ENCODE results near the gene BNIP3.

The BNIP3 gene

GRCh38 chr10:132021504-132022143 is 39.9 kb upstream of the BNIP3 start:
- no peak overlapping the region for H3K4me3 ChIP-seq (ENCODE audit: low read depth, low read length)
- TF ChIP-seq CTCF (IDR thresholded peaks at IDR 0.05; ENCODE audit: insufficient read depth, low read depth, low read length, missing control alignments), result no peak

DNA sequence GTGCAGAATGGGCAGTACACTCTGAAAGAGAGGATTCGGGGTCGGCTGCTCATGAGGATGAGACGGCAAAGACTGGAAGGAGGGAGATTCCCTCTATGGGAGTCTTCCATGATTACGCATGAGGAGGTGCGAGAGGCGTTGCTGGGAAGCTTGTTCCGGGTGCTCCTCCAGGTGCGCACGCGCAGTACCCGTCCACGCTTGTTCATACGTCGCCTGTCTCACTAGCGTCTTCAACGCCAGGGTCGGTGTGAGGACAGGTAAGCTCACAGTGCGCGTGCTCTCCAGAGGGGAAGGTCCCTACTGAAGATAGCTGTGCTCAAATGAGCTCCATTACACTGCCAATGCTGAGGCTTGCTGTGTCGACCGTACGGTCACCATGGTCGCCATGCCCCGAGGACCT is 39.3 kb upstream of the BNIP3 start:
- H3K4me3 ChIP-seq (ENCODE audit: low read depth, low read length), result no peak overlapping the region
- TF ChIP-seq CTCF (IDR thresholded peaks at IDR 0.05; ENCODE audit: insufficient read depth, low read depth, low read length, missing control alignments), result no peak
- DNase-seq (ENCODE audit: low read depth), result no peak

More at GRCh38 chr10:132021504-132022143, 39.9 kb upstream of the BNIP3 start:
- no peak for DNase-seq (ENCODE audit: low read depth)

GRCh38 chr10:132020456-132020855 is 38.7 kb upstream of the BNIP3 start:
- no peak for TF ChIP-seq CTCF (IDR thresholded peaks at IDR 0.05; ENCODE audit: insufficient read depth, low read depth, low read length, missing control alignments)
- no peak overlapping the region for H3K4me3 ChIP-seq (ENCODE audit: low read depth, low read length)
- no peak for DNase-seq (ENCODE audit: low read depth)

DNA sequence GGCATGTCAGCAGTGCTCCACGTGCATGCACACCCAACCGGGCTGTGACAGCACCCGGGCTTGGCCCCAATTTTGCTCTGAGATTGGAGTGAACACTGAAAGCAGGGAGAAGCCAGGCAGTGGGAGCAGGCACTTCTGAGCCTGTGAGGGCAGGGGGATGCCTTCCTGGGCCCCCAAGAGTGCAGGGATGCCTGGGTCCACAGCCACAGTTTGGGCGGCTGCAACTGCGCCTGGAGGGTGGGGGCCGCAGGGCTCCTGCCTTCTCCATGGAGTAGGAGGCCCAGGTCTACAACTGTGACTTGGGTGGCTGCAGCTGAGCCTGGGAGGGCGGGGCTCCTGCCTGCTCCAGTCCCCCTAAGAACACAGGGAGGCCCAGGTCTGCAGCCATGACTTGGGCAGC is 37.6 kb upstream of the BNIP3 start:
- H3K4me3 ChIP-seq (ENCODE audit: low read depth, low read length), result no peak overlapping the region

GRCh38 chr10:132018446-132018845 is 36.7 kb upstream of the BNIP3 start:
- TF ChIP-seq CTCF (IDR thresholded peaks at IDR 0.05; ENCODE audit: insufficient read depth, low read depth, low read length, missing control alignments), result no peak
- no peak overlapping the region for H3K4me3 ChIP-seq (ENCODE audit: low read depth, low read length)
- no peak for DNase-seq (ENCODE audit: low read depth)

More for the DNA sequence above, 37.6 kb upstream of the BNIP3 start:
- TF ChIP-seq CTCF (IDR thresholded peaks at IDR 0.05; ENCODE audit: insufficient read depth, low read depth, low read length, missing control alignments), result no peak
- DNase-seq (ENCODE audit: low read depth), result no peak

DNA sequence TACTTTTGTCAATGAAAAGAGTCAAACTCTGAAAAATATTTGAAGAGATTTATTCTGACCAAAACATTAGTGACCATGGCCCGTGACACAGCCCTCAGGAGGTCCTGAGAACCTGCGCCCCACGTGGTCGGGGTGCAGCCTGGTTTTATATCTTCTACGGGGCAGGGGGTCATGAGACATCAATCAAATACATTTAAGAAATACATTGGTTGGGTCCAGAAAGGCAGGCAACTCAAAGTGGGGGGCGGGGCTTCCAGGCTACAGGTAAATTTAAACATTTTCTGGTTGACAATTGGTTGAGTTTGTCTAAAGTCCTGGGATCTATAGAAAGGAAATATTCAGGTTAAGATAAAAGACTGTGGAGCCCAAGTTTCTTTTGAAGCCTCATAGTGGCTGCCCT is 34.8 kb upstream of the BNIP3 start:
- no peak for TF ChIP-seq CTCF (IDR thresholded peaks at IDR 0.05; ENCODE audit: insufficient read depth, low read depth, low read length, missing control alignments)

DNA sequence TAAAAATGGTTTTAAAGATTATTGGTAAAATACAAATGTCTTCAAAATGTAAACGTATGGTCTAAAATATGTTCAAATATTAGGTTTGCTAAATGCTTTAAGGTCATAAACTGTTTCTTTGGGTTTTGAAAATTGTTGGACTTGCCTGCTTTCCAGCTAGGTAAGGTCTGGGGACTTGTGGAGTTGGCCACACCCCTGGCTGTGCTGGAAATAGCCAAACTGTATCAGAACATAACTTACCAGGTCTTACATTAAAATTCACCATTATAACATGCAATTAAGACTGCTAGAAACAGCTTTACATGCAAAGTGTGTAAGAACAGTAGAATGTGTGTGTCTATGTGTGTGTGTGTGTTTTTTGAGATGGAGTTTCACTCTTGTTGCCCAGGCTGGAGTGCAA is 29.7 kb upstream of the BNIP3 start:
- DNase-seq (ENCODE audit: low read depth), result no peak
- no peak for TF ChIP-seq CTCF (IDR thresholded peaks at IDR 0.05; ENCODE audit: insufficient read depth, low read depth, low read length, missing control alignments)
- H3K4me3 ChIP-seq (ENCODE audit: low read depth, low read length), result no peak overlapping the region

More for the DNA sequence above, 34.8 kb upstream of the BNIP3 start:
- DNase-seq (ENCODE audit: low read depth), result no peak
- H3K4me3 ChIP-seq (ENCODE audit: low read depth, low read length), result no peak overlapping the region
